Effector memory CD4-positive, alpha-beta T cell (primary cell): Measurements from ENCODE around the gene HEPHL1.
"Not testable (repeated sequence)": the region's sequence is repeated elsewhere in the genome, so short reads cannot be mapped to it uniquely, and the experiment has no call there.

ENCODE experiments used
- DNase-seq, 3 donors: peaks; one replicate each; pipeline ENCODE4 v3.0.0-alpha.2; 2020
- H3K27ac ChIP-seq: 2 replicates; pipeline ENCODE4 v1.7.0; 2013; ENCODE audit warnings: mild to moderate bottlenecking, low read length, moderate library complexity; ENCODE audit not compliant: insufficient read depth, poor library complexity, severe bottlenecking
- H3K27me3 ChIP-seq: replicated peaks from 2 replicates; pipeline ENCODE4 v1.7.0; 2013; ENCODE audit warnings: mild to moderate bottlenecking, low read length; ENCODE audit not compliant: insufficient read depth, control insufficient read depth, poor library complexity, severe bottlenecking
- H3K36me3 ChIP-seq: 2 replicates; pipeline ENCODE4 v1.7.0; 2013; ENCODE audit warnings: mild to moderate bottlenecking, low read length, moderate library complexity; ENCODE audit not compliant: control insufficient read depth, insufficient read depth
- H3K4me1 ChIP-seq: 2 replicates; pipeline ENCODE4 v1.7.0; 2013; ENCODE audit warnings: low read length, mild to moderate bottlenecking; ENCODE audit not compliant: control insufficient read depth, insufficient read depth, poor library complexity, severe bottlenecking
- H3K4me3 ChIP-seq: 2 replicates; pipeline ENCODE4 v1.7.0; 2013; ENCODE audit warnings: low read length, low read depth, mild to moderate bottlenecking; ENCODE audit not compliant: insufficient read depth, poor library complexity, severe bottlenecking
- H3K9me3 ChIP-seq: 2 replicates; pipeline ENCODE4 v1.7.0; 2013; ENCODE audit warnings: mild to moderate bottlenecking, low read length, moderate library complexity; ENCODE audit not compliant: control insufficient read depth

HEPHL1 gene

GRCh38 chr11:94103471-94103870, 82.3 kb downstream of the HEPHL1 start:
- no peaks in the 10 kb centered on the region for H3K27me3 ChIP-seq
- H3K9me3 ChIP-seq: no peaks in the 10 kb centered on the region
- no peak for DNase-seq
- no peak overlapping the region for H3K27ac ChIP-seq
- H3K4me3 ChIP-seq: no peak overlapping the region
- H3K36me3 ChIP-seq: no peaks in the 10 kb centered on the region
- H3K4me1 ChIP-seq: no peaks in the 10 kb centered on the region

- no peaks in the 10 kb centered on the region for H3K4me1 ChIP-seq
Observed at GRCh38 chr11:94104734-94105133, 83.6 kb downstream of the HEPHL1 start.

DNA sequence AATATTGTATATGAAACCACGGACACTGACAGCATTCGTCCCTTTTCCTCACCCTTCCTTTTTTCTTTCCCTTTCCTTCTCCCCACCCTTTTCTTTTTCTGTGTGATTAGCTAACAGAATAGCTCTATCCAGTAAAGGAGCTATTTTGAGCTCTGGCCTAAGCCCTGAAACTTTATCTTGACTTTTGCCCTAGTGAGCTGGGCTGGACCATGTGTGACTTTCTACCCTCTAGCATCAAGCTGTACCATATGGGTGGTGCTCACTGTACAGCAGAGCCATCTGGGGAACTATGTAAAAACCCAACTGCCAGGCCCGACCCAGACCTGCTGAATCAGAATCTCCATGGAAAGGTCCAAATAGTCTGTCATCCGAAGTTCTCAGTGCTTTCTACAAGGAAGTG, 85.6 kb downstream of the HEPHL1 start:
- H3K4me1 ChIP-seq: no peaks in the 10 kb centered on the region
- no peaks in the 10 kb centered on the region for H3K27me3 ChIP-seq

More at GRCh38 chr11:94104734-94105133, 83.6 kb downstream of the HEPHL1 start:
- Histone ChIP-seq H3K36me3 (no peaks in the 10 kb centered on the region), H3K27me3 (no peaks in the 10 kb centered on the region), H3K27ac (no peak overlapping the region), H3K9me3 (no peaks in the 10 kb centered on the region), H3K4me3 (no peak overlapping the region)
- DNase-seq: no peak

GRCh38 chr11:94107363-94107762, 86.2 kb downstream of the HEPHL1 start:
- Histone ChIP-seq H3K4me3 (no peak overlapping the region), H3K36me3 (no peaks in the 10 kb centered on the region), H3K4me1 (no peaks in the 10 kb centered on the region), H3K27ac (no peak overlapping the region), H3K9me3 (no peaks in the 10 kb centered on the region), H3K27me3 (no peaks in the 10 kb centered on the region)
- DNase-seq: no peak

More for the DNA sequence above, 85.6 kb downstream of the HEPHL1 start:
- no peaks in the 10 kb centered on the region for H3K36me3 ChIP-seq
- no peaks in the 10 kb centered on the region for H3K9me3 ChIP-seq
- H3K27ac ChIP-seq: no peak overlapping the region
- no peak overlapping the region for H3K4me3 ChIP-seq
- DNase-seq: no peak

DNA sequence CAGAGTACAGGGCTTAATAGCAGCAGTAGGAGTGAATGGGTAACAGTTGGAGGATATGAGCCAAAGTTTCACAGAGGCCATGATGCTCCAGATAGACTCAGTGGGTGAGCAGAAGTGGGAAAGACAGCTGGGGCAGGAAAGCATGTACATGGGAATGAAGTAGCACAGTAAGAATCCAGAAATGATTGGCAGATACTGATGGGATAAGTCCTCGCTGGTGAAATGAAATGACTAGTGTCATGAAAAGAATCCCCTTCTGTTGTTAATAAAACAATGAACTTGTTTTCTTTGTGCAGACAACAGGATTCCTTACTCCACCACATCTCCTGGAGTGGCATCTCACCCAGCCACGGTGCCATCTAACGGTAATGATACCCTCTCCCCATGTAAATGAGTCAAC, 90.1 kb downstream of the HEPHL1 start:
- Histone ChIP-seq H3K9me3 (no peaks in the 10 kb centered on the region), H3K27me3 (no peaks in the 10 kb centered on the region), H3K4me1 (no peaks in the 10 kb centered on the region), H3K36me3 (no peaks in the 10 kb centered on the region), H3K4me3 (no peak overlapping the region), H3K27ac (no peak overlapping the region)
- DNase-seq: no peak

GRCh38 chr11:94111660-94112059, 90.5 kb downstream of the HEPHL1 start:
- no peaks in the 10 kb centered on the region for H3K27me3 ChIP-seq
- no peaks in the 10 kb centered on the region for H3K9me3 ChIP-seq
- H3K27ac ChIP-seq: no peak overlapping the region
- H3K4me3 ChIP-seq: no peak overlapping the region
- H3K4me1 ChIP-seq: no peaks in the 10 kb centered on the region
- no peak for DNase-seq
- no peaks in the 10 kb centered on the region for H3K36me3 ChIP-seq

DNA sequence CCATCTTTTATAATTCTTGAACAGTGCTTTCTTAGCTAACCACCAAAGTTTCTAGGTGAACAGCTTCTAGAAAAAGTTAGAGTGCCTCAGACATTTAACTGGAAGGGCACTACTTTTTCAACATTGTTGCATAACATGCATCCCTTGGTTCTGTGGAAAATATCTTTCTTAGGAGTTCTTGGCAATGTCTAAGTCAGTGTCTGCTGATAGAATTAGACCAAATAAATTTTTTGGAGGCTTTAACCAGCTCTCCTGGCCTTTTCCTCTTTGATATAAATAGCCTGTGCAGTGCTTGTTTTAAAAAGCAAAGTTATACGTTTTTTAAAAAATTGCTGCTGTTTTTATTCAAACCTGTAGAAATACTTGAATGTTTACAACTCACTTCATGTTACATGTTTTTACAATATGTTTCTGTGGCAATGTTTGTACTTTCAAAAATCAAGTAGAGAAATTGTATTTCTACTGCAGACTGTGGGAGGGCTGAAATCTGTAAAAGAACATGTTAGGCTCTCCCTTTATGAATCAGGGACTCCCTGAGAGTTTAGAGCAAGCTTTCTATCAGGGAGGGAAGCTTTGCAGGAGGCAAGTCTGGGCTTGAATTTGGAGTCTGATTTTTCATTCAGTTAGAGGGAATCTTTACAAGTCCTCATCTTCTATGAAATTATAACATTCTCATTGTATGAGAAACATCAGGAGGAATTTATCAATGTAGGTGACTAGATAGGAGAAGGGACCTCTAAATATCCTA, 91.2 kb downstream of the HEPHL1 start:
- H3K9me3 ChIP-seq: no peaks in the 10 kb centered on the region
- H3K4me3 ChIP-seq: no peak overlapping the region
- no peak overlapping the region for H3K27ac ChIP-seq
- H3K27me3 ChIP-seq: no peaks in the 10 kb centered on the region
- no peak for DNase-seq
- no peaks in the 10 kb centered on the region for H3K36me3 ChIP-seq
- H3K4me1 ChIP-seq: no peaks in the 10 kb centered on the region

DNA sequence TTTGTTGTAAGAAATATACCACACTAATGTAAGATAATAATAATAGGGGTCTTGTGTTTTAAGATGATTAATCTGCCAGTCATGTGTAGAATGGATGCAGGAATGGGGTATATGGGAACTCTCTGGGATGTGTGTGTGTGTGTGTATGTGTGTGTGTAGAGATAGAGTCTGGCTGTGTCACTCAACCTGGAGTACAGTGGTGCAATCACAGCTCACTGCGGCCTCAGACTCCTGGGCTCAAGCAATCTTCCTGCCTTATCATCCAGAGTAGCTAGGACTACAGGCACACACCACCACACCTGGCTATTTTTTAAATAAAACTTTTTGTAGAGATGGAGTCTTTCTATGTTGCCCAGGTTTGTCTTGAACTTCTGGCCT, 96.0 kb downstream of the HEPHL1 start:
- Histone ChIP-seq H3K9me3 (no peaks in the 10 kb centered on the region), H3K4me3 (no peak overlapping the region), H3K36me3 (no peaks in the 10 kb centered on the region), H3K27ac (no peak overlapping the region), H3K27me3 (peaks cover 3% of the 10 kb centered on the region), H3K4me1 (no peaks in the 10 kb centered on the region)
- DNase-seq: no peak

GRCh38 chr11:94117871-94118270, 96.7 kb downstream of the HEPHL1 start:
- H3K27me3 ChIP-seq: peaks cover 3% of the 10 kb centered on the region
- DNase-seq: no peak
- H3K9me3 ChIP-seq: no peaks in the 10 kb centered on the region
- no peaks in the 10 kb centered on the region for H3K36me3 ChIP-seq
- no peak overlapping the region for H3K4me3 ChIP-seq
- H3K27ac ChIP-seq: no peak overlapping the region
- no peaks in the 10 kb centered on the region for H3K4me1 ChIP-seq

DNA sequence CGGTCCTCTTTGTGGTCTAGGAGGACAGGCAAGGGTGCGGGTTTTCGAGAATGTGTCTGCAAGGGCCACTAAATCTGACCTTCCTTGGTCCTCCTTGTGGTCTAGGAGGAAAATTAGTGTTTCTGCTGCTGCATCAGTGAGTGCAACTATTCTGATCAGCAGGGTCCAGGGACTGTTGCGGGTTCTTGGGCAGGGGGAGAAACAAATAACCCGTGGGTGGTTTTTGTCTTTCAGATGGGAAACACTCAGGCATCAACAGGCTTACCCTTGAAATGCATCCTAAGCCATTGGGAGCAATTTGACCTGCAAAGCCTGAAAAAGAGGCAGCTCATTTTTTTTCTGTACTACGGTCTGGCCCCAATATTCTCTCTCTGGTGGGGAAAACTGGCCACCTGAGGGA, 98.5 kb downstream of the HEPHL1 start:
- not testable (repeated sequence) for H3K27ac ChIP-seq, H3K4me1 ChIP-seq, H3K9me3 ChIP-seq, H3K27me3 ChIP-seq, DNase-seq, H3K4me3 ChIP-seq, H3K36me3 ChIP-seq
